Measurements from ENCODE around the gene CYP27C1.
A peak's percentile ranks its signal among the peaks of the same experiment; 100 is the strongest.
"Not testable (repeated sequence)": the region's sequence is repeated elsewhere in the genome, so short reads cannot be mapped to it uniquely, and the experiment has no call there.

CYP27C1 gene

GRCh38 chr2:127233710-127234109 is 13.6 kb upstream of the CYP27C1 start:
- Histone ChIP-seq H3K4me3 (replicated peaks; ENCODE audit: low read depth, low read length) (no peak overlapping the region), H3K36me3 (ENCODE audit: control insufficient read depth, insufficient read depth, low read length) (no peaks in the 10 kb centered on the region), H3K27me3 (replicated peaks; ENCODE audit: control insufficient read depth, insufficient read depth, low read length) (no peaks in the 10 kb centered on the region)
- DNase-seq (ENCODE audit: extremely low read depth, insufficient read length): no peak
- TF ChIP-seq, protein P1, sequence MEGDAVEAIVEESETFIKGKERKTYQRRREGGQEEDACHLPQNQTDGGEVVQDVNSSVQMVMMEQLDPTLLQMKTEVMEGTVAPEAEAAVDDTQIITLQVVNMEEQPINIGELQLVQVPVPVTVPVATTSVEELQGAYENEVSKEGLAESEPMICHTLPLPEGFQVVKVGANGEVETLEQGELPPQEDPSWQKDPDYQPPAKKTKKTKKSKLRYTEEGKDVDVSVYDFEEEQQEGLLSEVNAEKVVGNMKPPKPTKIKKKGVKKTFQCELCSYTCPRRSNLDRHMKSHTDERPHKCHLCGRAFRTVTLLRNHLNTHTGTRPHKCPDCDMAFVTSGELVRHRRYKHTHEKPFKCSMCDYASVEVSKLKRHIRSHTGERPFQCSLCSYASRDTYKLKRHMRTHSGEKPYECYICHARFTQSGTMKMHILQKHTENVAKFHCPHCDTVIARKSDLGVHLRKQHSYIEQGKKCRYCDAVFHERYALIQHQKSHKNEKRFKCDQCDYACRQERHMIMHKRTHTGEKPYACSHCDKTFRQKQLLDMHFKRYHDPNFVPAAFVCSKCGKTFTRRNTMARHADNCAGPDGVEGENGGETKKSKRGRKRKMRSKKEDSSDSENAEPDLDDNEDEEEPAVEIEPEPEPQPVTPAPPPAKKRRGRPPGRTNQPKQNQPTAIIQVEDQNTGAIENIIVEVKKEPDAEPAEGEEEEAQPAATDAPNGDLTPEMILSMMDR (IDR thresholded peaks at IDR 0.05; ENCODE audit: insufficient read depth, low read length, poor library complexity, severe bottlenecking): no peak

- no peak for DNase-seq (ENCODE audit: extremely low read depth, insufficient read length)
- no peaks in the 10 kb centered on the region for H3K36me3 ChIP-seq (ENCODE audit: control insufficient read depth, insufficient read depth, low read length)
- TF ChIP-seq, protein P1 (IDR thresholded peaks at IDR 0.05; ENCODE audit: insufficient read depth, low read length, poor library complexity, severe bottlenecking): no peak
- H3K27me3 ChIP-seq (replicated peaks; ENCODE audit: control insufficient read depth, insufficient read depth, low read length): no peaks in the 10 kb centered on the region
- H3K4me3 ChIP-seq (replicated peaks; ENCODE audit: low read depth, low read length): no peak overlapping the region
Measured at GRCh38 chr2:127231130-127231865, 11.2 kb upstream of the CYP27C1 start.

DNA sequence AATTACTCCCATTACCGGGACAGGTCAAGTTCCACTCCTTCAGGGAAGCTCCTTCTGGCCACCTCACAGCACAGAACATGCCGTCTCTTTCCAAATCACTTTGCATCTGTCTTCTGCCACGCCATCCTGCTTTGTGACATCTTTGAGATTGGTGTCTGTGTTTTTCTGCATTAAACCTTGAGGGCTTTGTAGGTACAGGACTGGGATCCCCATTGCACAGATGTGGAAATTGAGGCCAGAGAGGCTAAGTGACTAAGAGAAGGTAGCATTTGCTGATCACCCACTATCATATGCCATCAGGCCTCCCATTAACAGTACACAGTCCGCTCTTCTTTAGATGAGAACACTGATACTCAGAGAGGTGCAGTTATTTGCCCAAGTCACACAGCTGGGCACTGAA is 9.5 kb upstream of the CYP27C1 start:
- Histone ChIP-seq H3K36me3 (ENCODE audit: control insufficient read depth, insufficient read depth, low read length) (no peaks in the 10 kb centered on the region), H3K27me3 (replicated peaks; ENCODE audit: control insufficient read depth, insufficient read depth, low read length) (no peaks in the 10 kb centered on the region), H3K4me3 (replicated peaks; ENCODE audit: low read depth, low read length) (no peak overlapping the region)
- no peak for DNase-seq (ENCODE audit: extremely low read depth, insufficient read length)
- TF ChIP-seq, protein P1 (IDR thresholded peaks at IDR 0.05; ENCODE audit: insufficient read depth, low read length, poor library complexity, severe bottlenecking): no peak

GRCh38 chr2:127228102-127228501 is 8.0 kb upstream of the CYP27C1 start:
- TF ChIP-seq, protein P1 (IDR thresholded peaks at IDR 0.05; ENCODE audit: insufficient read depth, low read length, poor library complexity, severe bottlenecking): no peak
- no peaks in the 10 kb centered on the region for H3K36me3 ChIP-seq (ENCODE audit: control insufficient read depth, insufficient read depth, low read length)
- no peak for DNase-seq (ENCODE audit: extremely low read depth, insufficient read length)
- H3K27me3 ChIP-seq (replicated peaks; ENCODE audit: control insufficient read depth, insufficient read depth, low read length): no peaks in the 10 kb centered on the region
- no peak overlapping the region for H3K4me3 ChIP-seq (replicated peaks; ENCODE audit: low read depth, low read length)

DNA sequence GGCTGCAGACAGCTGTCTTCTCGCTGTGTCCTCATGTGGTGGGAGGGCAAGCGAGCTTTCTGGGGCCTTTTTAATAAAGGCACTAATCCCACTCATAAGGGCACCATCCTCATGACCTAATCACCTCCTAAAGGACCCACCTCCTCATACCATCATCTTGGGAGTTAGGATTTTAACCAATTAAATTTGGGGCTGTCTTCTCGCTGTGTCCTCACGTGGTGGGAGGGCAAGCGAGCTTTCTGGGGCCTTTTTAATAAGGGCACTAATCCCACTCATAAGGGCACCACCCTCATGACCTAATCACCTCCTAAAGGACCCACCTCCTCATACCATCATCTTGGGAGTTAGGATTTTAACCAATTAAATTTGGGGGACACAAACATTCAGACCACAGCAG is 7.2 kb upstream of the CYP27C1 start:
- not testable (repeated sequence) for H3K27me3 ChIP-seq (replicated peaks; ENCODE audit: control insufficient read depth, insufficient read depth, low read length); H3K36me3 ChIP-seq (ENCODE audit: control insufficient read depth, insufficient read depth, low read length); DNase-seq (ENCODE audit: extremely low read depth, insufficient read length); H3K4me3 ChIP-seq (replicated peaks; ENCODE audit: low read depth, low read length)

GRCh38 chr2:127226520-127227263 is 6.6 kb upstream of the CYP27C1 start:
- TF ChIP-seq, protein P1 (IDR thresholded peaks at IDR 0.05; ENCODE audit: insufficient read depth, low read length, poor library complexity, severe bottlenecking): no peak
- Histone ChIP-seq H3K27me3 (replicated peaks; ENCODE audit: control insufficient read depth, insufficient read depth, low read length) (no peaks in the 10 kb centered on the region), H3K36me3 (ENCODE audit: control insufficient read depth, insufficient read depth, low read length) (no peaks in the 10 kb centered on the region), H3K4me3 (replicated peaks; ENCODE audit: low read depth, low read length) (peak overlapping the region; percentile 25; the same call in 1 of the 2 replicates)
- peak; percentile 28 for DNase-seq (ENCODE audit: extremely low read depth, insufficient read length)
